DMS114 treated with DMSO at 0.1 percent for 48 hours (cell line): ENCODE measurements around the gene MYLK.
A peak's percentile ranks its signal among the peaks of the same experiment; 100 is the strongest.
"Not testable (repeated sequence)": the region's sequence is repeated elsewhere in the genome, so short reads cannot be mapped to it uniquely, and the experiment has no call there.

Source experiments
- DNase-seq: peaks from one replicate; lab custom pipeline; 2025; ENCODE audit not compliant: unreplicated experiment; lab: John Stamatoyannopoulos, UW

The MYLK gene

DNA sequence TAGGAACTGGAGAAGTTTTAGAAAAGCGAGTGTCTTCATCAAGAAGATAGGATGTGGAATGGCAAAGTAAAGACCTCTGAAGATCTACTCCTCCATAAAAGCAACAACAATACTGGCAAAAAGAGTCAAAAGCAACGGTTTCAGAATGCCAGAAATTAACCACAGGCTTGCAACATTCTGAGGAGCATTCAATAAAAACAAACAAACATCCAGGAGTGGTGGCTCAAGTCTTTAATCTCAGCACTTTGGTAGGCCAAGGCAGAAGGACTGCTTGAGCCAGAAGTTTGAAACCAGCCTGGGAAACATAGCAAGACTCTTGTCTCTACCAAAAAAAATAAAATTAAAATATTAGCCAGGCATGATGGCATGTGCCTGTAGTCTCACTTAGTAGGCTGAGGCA is 156.1 kb downstream of the MYLK start:
- no peak for DNase-seq

GRCh38 chr3:123725652-123726400 is 158.3 kb downstream of the MYLK start:
- no peak for DNase-seq

DNA sequence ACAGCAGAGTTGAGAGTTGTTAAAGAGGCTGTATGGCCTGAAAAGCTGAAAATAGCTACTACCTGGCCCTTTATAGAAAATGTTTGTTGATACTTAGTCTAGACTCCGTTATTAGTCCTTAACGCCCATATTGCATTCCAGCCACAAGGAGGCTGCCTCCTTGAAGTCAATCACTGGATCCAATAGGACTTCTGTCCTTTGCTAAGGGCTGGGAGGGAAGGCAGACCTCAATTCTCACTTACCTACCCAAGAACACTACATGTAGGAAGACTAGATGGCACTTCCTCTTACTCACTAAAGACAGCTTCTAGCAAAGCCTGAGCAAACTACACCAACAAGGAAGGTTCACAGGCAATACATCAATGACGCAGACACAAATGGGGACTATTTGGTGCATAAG is 159.8 kb downstream of the MYLK start:
- DNase-seq: no peak

- DNase-seq: peak; percentile 57
Observed at GRCh38 chr3:123723522-123724168, 160.5 kb downstream of the MYLK start.

DNA sequence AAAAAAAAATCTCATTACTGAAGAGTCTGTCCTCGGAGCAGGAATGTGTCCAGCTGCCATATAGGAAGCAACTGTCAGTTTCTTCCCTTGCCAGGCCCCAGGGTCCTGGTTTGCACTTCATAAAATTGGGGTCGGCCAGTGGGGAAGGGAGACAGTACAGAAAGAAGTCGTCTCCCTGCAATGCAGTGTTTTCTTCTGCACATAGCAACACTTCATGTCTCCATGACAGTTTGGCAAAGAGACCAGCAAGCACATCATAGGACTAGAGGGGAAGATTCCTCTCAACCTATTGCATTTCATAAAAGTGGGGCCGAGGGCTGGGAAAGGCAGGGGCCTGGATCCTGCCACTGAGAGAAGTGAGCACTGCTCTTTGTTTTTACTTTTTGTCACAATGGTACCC is 161.1 kb downstream of the MYLK start:
- no peak for DNase-seq

DNA sequence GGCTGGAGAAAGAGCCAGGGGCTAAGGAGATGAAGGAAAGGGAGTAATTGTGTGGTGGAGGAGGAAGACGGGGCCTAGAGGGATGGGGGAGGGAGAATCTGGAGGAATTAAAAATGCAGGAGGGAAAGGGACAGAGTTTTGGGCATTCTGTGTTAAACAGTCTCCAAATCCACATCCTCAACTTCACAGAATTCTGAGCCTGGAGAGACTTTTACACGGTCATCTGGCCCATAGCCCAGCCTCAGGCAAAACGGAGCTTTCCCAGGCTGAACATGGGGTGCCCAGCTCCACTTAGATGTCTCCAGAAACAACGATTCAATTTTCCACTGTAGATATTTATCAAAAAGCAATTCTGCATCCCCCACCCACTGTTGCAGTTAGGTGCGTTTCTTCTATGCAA is 161.7 kb downstream of the MYLK start:
- DNase-seq: no peak

GRCh38 chr3:123722021-123722420 is 162.1 kb downstream of the MYLK start:
- DNase-seq: no peak

DNA sequence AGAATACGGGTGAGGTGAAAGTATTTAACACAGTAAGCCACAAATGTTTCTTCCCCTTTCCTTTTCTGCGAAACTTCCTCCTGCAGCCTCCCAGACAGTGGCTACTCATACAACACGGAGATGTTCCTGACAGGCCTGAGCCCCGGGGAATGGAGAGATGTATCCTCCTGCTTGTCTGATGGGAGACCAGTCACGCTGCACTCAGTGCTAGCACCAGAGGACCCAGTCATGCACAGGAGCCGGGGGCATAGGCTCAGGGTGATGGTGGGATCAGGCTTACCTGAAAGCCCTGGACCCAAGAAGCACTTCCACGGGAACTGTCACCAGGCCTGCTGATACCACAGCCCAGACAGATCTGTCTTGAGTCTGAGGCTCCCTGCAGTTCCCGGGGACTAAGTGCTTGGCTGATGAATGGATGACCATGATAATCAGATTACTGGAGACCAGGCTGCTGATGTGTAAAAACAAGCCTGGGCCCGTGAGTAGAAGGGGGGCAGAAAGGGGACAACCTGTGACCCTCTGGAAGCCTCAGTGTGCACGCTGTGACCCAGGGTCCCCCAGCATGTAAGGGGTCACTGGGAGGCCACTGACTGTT is 162.9 kb downstream of the MYLK start:
- DNase-seq: not testable (repeated sequence)

DNA sequence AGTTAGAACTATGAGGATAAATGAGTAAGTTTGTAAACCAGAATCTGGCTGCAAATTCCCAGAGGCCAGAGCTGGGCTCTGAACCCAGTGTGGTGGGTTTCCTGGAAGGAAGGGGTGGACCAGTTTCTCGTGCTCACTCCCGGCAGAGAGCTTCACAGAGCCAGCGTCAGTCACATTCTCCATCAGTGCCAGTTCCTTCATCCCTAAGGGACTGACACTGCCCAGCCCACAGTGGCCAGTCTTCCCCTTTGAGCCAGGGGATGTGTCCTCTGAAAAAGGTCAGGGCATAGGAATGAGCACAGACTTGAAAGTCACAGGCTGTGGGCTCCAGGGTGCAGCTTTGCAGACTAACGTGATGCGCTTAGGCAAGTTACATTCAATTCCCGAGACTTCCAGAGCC is 163.5 kb downstream of the MYLK start:
- no peak for DNase-seq

- DNase-seq: no peak
Observed at GRCh38 chr3:123719862-123720453, 164.2 kb downstream of the MYLK start.

- DNase-seq: peak; percentile 42
Observed at GRCh38 chr3:123719061-123719756, 164.9 kb downstream of the MYLK start.

DNA sequence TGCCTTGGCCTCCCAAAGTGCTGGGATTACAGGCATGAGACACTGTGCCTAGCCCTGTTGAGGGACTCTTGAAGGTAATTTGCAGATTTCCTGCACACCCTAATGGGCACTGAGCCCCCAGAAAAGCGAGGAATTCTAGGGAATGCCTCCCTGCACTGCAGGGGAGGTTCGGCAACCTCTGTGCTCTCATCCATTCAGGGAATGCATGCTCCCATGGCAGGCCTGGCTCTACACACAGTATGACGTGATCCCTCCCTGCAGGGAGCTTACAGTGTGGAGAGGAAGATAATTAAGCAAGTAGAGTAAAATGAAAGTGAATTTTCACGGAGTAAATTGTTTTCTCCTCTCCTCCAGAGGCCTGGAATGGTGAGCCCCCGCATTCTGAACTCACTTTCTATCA is 166.0 kb downstream of the MYLK start:
- DNase-seq: no peak

- not testable (repeated sequence) for DNase-seq
Observed at GRCh38 chr3:123717451-123717850, 166.7 kb downstream of the MYLK start.

GRCh38 chr3:123716411-123716810 is 167.7 kb downstream of the MYLK start:
- DNase-seq: no peak

DNA sequence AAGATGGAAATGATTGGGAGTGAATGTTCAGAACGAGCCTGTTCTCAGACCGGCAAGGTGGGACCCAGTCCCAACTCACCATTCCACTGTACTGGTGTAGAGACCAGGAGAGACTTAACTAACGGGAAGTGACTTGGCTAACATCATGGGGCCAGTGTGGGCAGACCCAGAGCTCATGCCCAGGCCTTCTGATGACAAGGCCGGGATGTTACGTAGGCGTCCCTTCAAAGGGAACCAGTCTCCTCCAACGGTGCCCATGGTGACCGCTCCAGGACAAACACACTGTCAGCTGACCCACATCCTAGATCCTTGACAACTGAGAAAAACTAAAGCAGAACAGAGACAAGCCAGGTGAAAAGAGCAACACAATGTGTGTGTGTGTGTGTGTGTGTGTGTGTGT is 170.9 kb downstream of the MYLK start:
- DNase-seq: no peak

GRCh38 chr3:123712077-123712860 is 171.9 kb downstream of the MYLK start:
- DNase-seq: no peak

DNA sequence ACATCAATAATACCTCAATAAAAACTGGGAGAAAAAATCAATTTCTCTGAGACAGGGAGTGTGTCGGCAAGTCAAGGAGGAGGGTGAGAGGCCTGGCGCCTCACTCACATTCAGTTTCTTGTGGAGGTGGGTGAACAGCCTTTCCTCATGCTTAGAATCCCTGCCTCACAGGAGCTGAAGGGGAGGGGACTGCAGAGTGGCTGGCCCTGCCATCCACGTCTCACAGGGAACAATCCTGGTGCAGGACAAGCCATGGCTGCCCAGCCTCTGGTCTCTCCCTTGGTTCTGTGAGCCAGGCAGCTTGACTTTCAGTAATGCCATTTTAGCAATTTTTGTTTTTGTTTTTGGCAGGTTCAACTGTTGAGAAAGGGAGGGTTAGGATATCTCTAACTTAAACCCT is 172.8 kb downstream of the MYLK start:
- DNase-seq: no peak

DNA sequence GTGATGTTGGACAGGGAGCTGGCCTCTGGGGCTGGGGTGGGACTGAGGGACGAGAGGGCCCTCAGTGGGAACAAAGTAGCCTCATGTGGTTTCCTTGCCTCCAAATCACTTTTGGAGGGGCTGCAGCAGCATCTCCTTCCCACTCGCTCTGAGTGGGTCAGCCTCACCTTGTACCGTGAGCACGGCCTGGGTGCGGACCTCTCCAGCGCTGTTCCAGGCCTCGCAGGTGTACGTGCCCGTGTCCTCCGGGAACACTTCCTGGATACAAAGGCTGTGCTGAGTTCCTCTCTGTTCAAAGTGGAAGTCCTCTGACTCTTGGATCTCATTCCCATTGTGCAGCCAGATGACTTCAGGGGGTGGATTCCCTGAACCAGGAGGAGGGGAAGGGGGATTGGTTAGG is 175.6 kb downstream of the MYLK start:
- no peak for DNase-seq

- DNase-seq: not testable (repeated sequence)
Observed at GRCh38 chr3:123707641-123708040, 176.5 kb downstream of the MYLK start.

DNA sequence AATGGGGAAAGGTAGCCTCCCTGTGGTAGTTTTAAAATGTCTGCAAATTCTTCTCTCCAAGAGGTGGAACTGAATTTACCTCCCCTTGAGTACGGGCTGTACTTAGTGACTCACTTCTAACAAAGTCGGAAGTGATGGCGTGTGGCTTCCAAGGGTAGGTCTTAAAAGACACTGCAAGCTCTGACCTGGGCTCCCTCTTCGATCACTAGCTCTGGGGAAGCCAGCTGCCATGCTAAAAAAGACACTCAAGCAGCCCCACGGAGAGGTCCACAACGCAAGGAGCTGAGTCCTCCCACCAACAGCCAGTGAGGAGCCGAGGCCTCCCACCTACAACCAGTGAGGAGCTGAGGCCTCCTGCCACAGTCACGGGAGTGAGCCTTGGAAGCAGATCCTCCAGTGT is 177.3 kb downstream of the MYLK start:
- no peak for DNase-seq
